Embryonic facial prominence (tissue), 1 donor: ENCODE results near the gene KAZN.

Experiments
- DNase-seq: peaks from one replicate; pipeline ENCODE4 v3.0.0-alpha.2; 2016; ENCODE audit errors: extremely low spot score

The KAZN gene

GRCh38 chr1:15157524-15158399, 559.3 kb downstream of the KAZN start:
- no peak for DNase-seq

- no peak for DNase-seq
Measured at GRCh38 chr1:15158506-15159165, 560.2 kb downstream of the KAZN start.

GRCh38 chr1:15159166-15159555, 560.7 kb downstream of the KAZN start:
- DNase-seq = no peak

GRCh38 chr1:15160626-15161025, 562.1 kb downstream of the KAZN start:
- no peak for DNase-seq

GRCh38 chr1:15167386-15167785, 568.9 kb downstream of the KAZN start:
- no peak for DNase-seq
